Hepatocyte (in vitro differentiated cells): ENCODE results near the gene CNTNAP2.

Experiments
- EZH2 ChIP-seq: fragments of 200-600 bp; sonication (generic); IDR thresholded peaks from 2 replicates; pipeline ENCODE4 v1.6.1; 2016; ENCODE audit warnings: antibody characterized with exemption, mild to moderate bottlenecking, borderline replicate concordance
- EZH2phosphoT487 ChIP-seq: fragments of 200-600 bp; sonication (generic); IDR thresholded peaks from one replicate; pipeline ENCODE4 v1.6.1; 2018; ENCODE audit warnings: antibody characterized with exemption, mild to moderate bottlenecking, low read depth, moderate library complexity; ENCODE audit not compliant: unreplicated experiment, severe bottlenecking
- TF ChIP-seq, protein P1 (sequence below): fragments of 200-600 bp; sonication (generic); IDR thresholded peaks from 2 replicates; pipeline ENCODE4 v1.5.1; 2016; ENCODE audit warnings: antibody characterized with exemption, mild to moderate bottlenecking; ENCODE audit not compliant: poor library complexity

DNA sequence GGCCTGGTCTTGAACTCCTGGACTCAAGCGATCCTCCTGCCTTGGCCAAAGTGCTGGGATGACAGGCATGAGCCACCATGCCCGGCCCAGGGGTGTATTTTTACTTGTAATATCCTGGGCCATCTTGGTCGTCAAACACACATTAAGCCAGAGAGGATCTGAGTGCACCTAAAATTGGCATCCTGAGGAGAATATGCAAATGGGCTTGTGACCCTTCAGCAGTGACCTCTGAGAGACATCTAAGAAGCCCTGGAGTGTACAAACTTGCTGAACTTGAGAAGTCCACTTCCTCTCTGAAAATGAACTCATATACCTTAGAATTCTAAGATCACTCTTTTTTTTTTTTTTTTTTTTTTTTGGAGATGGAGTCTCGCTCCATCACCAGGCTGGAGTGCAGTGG lies 2102.0 kb downstream of the CNTNAP2 start:
- TF ChIP-seq, protein P1, sequence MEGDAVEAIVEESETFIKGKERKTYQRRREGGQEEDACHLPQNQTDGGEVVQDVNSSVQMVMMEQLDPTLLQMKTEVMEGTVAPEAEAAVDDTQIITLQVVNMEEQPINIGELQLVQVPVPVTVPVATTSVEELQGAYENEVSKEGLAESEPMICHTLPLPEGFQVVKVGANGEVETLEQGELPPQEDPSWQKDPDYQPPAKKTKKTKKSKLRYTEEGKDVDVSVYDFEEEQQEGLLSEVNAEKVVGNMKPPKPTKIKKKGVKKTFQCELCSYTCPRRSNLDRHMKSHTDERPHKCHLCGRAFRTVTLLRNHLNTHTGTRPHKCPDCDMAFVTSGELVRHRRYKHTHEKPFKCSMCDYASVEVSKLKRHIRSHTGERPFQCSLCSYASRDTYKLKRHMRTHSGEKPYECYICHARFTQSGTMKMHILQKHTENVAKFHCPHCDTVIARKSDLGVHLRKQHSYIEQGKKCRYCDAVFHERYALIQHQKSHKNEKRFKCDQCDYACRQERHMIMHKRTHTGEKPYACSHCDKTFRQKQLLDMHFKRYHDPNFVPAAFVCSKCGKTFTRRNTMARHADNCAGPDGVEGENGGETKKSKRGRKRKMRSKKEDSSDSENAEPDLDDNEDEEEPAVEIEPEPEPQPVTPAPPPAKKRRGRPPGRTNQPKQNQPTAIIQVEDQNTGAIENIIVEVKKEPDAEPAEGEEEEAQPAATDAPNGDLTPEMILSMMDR = no peak
- TF ChIP-seq EZH2phosphoT487 (no peak), EZH2 (no peak)
